Smooth muscle cell (in vitro differentiated cells): ENCODE results near the gene KRTAP10-7. TPM values are rescaled to one million over a fixed set of nuclear protein-coding genes. Genes with fewer than 3 reads are reported as not detected.
"Not testable (repeated sequence)": the region's sequence is repeated elsewhere in the genome, so short reads cannot be mapped to it uniquely, and the experiment has no call there.

ENCODE experiments used
- DNase-seq: peaks from one replicate; lab custom pipeline; 2025; ENCODE audit not compliant: unreplicated experiment; lab: John Stamatoyannopoulos, UW
- H2AFZ ChIP-seq: fragments of 200-600 bp; sonication (generic); 2 replicates; pipeline ENCODE4 v1.6.0; 2016; ENCODE audit warnings: antibody characterized with exemption, low read depth, mild to moderate bottlenecking
- H3F3A ChIP-seq: fragments of 200-600 bp; sonication (generic); 2 replicates; pipeline ENCODE4 v1.6.0; 2017; ENCODE audit warnings: antibody characterized with exemption, low read depth
- H3K27ac ChIP-seq: fragments of 200-600 bp; sonication (generic); 2 replicates; pipeline ENCODE4 v1.5.1; 2016; ENCODE audit warnings: low read depth, mild to moderate bottlenecking
- H3K27me3 ChIP-seq: fragments of 200-600 bp; sonication (generic); 2 replicates; pipeline ENCODE4 v1.6.1; 2016; ENCODE audit warnings: low read depth, mild to moderate bottlenecking
- H3K36me3 ChIP-seq: fragments of 200-600 bp; sonication (generic); 2 replicates; pipeline ENCODE4 v1.5.1; 2016; ENCODE audit warnings: low read depth
- H3K4me1 ChIP-seq: fragments of 200-600 bp; sonication (generic); 2 replicates; pipeline ENCODE4 v1.5.1; 2016; ENCODE audit warnings: low read depth
- H3K4me2 ChIP-seq: fragments of 200-600 bp; sonication (generic); 2 replicates; pipeline ENCODE4 v1.6.0; 2016; ENCODE audit warnings: mild to moderate bottlenecking
- H3K4me3 ChIP-seq: fragments of 200-600 bp; sonication (generic); 2 replicates; pipeline ENCODE4 v1.5.1; 2016; ENCODE audit warnings: mild to moderate bottlenecking
- H3K79me2 ChIP-seq: fragments of 200-600 bp; sonication (generic); 2 replicates; pipeline ENCODE4 v1.6.0; 2016; ENCODE audit warnings: low read depth, mild to moderate bottlenecking
- H3K9ac ChIP-seq: fragments of 200-600 bp; sonication (generic); 2 replicates; pipeline ENCODE4 v1.6.0; 2016; ENCODE audit warnings: low read depth
- H3K9me3 ChIP-seq: fragments of 200-600 bp; sonication (generic); replicated peaks from 2 replicates; pipeline ENCODE4 v1.5.1; 2016; ENCODE audit warnings: low read depth
- H4K20me1 ChIP-seq: fragments of 200-600 bp; sonication (generic); 2 replicates; pipeline ENCODE4 v1.6.0; 2016; ENCODE audit warnings: low read depth
- WGBS: methylation state at CpG from one replicate; pipeline ENCODE4 v1.1.7; 2016; ENCODE audit warnings: low lambda C conversion rate; 5-methylcytosine and 5-hydroxymethylcytosine counted together
- polyA plus RNA-seq: library from polyadenylated mRNA; unstranded; fragments of >200 nt; fragmentation: Nextera tagmentation; extraction: Ambion mirVana; gene quantifications from 2 replicates; pipeline ENCODE4 v1.2.1, GENCODE V29; 2016
- total RNA-seq: library from RNA; depleted of rRNA; stranded (reverse); fragments of >200 nt; gene quantifications from 2 replicates; pipeline ENCODE4 v1.2.3, GENCODE V29; 2014
- TF ChIP-seq, protein P1 (sequence below): fragments of 200-600 bp; sonication (generic); IDR thresholded peaks from 2 replicates; pipeline ENCODE4 v1.5.1; 2017; ENCODE audit warnings: borderline replicate concordance, mild to moderate bottlenecking, antibody characterized with exemption; ENCODE audit not compliant: insufficient read depth, poor library complexity, severe bottlenecking

Gene KRTAP10-7
- total and polyA plus RNA-seq, 2 experiments from 2014 or later: not detected

DNA sequence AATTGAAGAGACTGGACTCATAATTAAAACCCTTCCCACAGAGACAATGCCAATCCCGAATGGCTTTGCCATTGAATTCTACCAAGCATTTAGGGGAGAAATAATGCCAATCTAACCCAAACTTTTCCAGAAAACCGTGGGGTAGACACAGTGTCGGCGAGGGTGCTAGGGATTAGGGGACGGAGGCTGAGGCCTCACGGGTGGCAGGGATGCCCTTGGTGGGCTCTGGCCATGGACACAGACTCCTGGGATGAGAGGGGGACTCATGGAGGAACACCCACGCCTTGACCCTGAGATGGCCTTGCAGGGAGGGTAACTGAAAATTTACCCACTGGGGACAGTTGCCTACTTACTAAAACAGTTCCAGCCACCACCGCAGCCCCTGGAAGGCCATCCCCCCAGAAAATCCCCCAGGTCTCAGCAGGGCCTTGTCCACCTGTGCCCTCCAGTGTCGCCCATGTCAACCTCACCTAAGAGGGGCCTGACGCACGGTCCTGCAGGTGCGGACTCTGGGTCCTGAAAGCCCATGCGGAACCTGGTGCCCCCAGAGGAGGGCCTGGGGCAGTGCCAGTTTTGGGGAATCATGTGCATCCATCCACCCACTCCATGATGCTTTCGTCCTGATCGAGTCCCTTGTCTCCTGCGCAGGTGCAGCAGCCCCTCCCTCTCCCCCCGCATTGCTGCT lies 21.9 kb upstream of the KRTAP10-7 start:
- 96% methylated on average over 17 of the region's 17 CpGs for WGBS
- H4K20me1 ChIP-seq: no peaks in the 10 kb centered on the region
- peaks cover 3% of the 10 kb centered on the region for H3K4me1 ChIP-seq
- H3K36me3 ChIP-seq: no peaks in the 10 kb centered on the region
- no peaks in the 10 kb centered on the region for H3K79me2 ChIP-seq
- no peak overlapping the region for H3K4me3 ChIP-seq
- H3K9me3 ChIP-seq: peaks cover 17% of the 10 kb centered on the region
- H3K4me2 ChIP-seq: no peak overlapping the region
- H3F3A ChIP-seq: no peaks in the 10 kb centered on the region
- H3K27me3 ChIP-seq: no peaks in the 10 kb centered on the region
- no peak overlapping the region for H3K9ac ChIP-seq
- DNase-seq: no peak
- TF ChIP-seq, protein P1, sequence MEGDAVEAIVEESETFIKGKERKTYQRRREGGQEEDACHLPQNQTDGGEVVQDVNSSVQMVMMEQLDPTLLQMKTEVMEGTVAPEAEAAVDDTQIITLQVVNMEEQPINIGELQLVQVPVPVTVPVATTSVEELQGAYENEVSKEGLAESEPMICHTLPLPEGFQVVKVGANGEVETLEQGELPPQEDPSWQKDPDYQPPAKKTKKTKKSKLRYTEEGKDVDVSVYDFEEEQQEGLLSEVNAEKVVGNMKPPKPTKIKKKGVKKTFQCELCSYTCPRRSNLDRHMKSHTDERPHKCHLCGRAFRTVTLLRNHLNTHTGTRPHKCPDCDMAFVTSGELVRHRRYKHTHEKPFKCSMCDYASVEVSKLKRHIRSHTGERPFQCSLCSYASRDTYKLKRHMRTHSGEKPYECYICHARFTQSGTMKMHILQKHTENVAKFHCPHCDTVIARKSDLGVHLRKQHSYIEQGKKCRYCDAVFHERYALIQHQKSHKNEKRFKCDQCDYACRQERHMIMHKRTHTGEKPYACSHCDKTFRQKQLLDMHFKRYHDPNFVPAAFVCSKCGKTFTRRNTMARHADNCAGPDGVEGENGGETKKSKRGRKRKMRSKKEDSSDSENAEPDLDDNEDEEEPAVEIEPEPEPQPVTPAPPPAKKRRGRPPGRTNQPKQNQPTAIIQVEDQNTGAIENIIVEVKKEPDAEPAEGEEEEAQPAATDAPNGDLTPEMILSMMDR: no peak
- H2AFZ ChIP-seq: no peak overlapping the region
- no peak overlapping the region for H3K27ac ChIP-seq

DNA sequence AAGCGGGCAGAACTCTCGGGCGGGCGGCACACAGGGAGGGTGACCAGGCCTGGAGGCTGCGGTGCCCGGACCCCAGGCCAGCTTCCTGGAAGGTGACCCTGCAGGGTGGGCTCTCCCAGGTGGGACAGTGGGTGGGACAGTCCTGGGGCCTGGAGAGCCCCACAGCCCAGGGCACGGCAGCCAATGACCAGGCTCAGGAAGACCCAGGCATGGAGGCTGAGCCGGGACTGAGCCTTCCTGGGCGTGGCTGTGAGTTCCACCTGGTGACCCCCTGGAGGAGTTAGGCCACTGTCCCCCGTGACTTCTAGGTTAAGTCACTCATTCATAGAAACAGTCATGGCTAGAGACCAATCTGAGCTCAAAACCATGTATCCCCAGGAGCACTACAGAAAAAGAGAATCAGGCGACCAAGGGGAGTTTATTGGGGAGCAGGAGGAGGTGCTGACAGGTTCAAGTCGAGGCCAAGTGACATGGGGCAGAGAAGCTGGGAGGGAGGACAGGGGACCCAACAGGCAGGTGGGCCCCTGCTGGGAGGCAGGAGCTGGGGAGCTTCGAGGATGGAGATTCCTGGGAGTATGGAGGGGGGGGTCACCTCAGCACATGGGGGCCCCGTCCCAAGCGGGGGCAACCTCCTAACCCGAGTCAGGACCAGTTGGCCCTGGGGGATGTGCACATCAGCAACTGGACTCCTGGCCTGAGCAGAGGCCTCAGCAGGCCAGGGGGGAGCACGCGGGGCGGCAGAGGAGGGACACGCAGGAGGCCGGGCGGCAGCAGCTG lies 21.2 kb upstream of the KRTAP10-7 start:
- Histone ChIP-seq H3K27ac (no peak overlapping the region), H3K4me2 (no peak overlapping the region), H3K36me3 (no peaks in the 10 kb centered on the region), H3K9ac (no peak overlapping the region), H3F3A (no peaks in the 10 kb centered on the region), H3K9me3 (peaks cover 17% of the 10 kb centered on the region), H3K79me2 (no peaks in the 10 kb centered on the region), H3K4me3 (no peak overlapping the region), H4K20me1 (no peaks in the 10 kb centered on the region), H3K27me3 (no peaks in the 10 kb centered on the region), H3K4me1 (peaks cover 3% of the 10 kb centered on the region), H2AFZ (no peak overlapping the region)
- WGBS: 93% methylated on average over 21 of the region's 22 CpGs
- no peak for DNase-seq
- TF ChIP-seq, protein P1: no peak

DNA sequence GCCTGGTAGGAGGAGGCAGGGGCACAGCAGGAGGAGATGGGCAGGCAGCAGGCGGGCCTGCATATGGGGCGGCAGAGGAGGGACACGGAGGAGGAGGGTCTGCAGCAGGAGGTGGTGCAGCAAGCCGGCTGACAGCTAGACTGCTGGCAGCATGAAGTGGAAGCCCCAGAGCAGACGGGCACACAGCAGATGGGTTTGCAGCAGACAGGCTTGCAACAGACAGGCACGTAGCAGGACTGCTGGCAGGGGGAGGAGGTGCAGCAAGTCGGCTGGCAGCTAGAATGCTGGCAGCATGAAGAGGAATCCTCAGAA lies 20.6 kb upstream of the KRTAP10-7 start:
- Histone ChIP-seq H3K4me1 (peaks cover 3% of the 10 kb centered on the region), H3K79me2 (no peaks in the 10 kb centered on the region), H3F3A (no peaks in the 10 kb centered on the region), H3K36me3 (no peaks in the 10 kb centered on the region), H3K9me3 (peaks cover 17% of the 10 kb centered on the region), H3K27me3 (no peaks in the 10 kb centered on the region), H3K27ac (no peak overlapping the region), H3K9ac (no peak overlapping the region), H3K4me2 (no peak overlapping the region), H4K20me1 (no peaks in the 10 kb centered on the region), H3K4me3 (no peak overlapping the region), H2AFZ (no peak overlapping the region)
- TF ChIP-seq, protein P1: no peak
- no peak for DNase-seq
- WGBS: 86% methylated on average over 7 of the region's 7 CpGs

DNA sequence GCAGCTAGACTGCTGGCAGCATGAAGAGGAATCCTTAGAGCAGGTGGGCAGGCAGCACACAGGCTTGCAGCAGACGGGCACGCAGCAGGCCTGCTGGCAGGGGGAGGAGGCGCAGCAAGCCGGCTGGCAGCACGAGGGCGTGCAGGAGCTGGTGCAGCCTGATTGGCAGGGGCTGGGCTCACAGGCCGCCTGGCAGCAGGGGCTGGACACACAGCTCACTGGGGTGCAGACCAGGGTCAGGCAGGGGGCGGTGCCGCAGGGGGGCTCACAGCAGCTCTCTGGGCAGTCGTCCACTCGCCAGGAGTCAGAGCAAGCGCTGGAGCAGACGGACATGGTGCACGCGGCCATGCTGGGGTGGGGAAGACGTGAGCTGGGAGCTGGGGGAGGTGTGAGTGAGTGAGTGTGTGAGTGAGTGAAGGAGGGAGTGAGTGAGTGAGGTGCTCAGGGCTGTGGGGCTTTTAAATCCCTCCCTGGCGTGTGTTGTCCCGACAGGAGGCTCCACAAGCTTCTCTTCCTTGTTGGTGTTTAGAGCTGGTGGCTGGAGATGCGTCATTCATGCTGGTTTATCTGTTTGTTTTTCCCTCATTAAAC lies 20.1 kb upstream of the KRTAP10-7 start, which contains the start of gene KRTAP10-5:
KRTAP10-5 (minus strand) TSS at position 374 of the 591 bp plus-strand sequence; CDS start at position 348, 26 bp downstream.
- not testable (repeated sequence) for H3K4me2 ChIP-seq, H3K4me1 ChIP-seq, H3K27ac ChIP-seq, DNase-seq, H3K4me3 ChIP-seq, H4K20me1 ChIP-seq, H3K9ac ChIP-seq, H3K27me3 ChIP-seq, H3K36me3 ChIP-seq, H3K79me2 ChIP-seq, H3F3A ChIP-seq, H2AFZ ChIP-seq
- 82% methylated on average over 19 of the region's 19 CpGs for WGBS
- H3K9me3 ChIP-seq: peaks cover 17% of the 10 kb centered on the region
